Smooth muscle cell (in vitro differentiated cells): ENCODE data around the gene TRIM66. TPM values are rescaled to one million over a fixed set of nuclear protein-coding genes. Genes with fewer than 3 reads are reported as not detected.
A peak's percentile ranks its signal among the peaks of the same experiment; 100 is the strongest.

Source experiments
- DNase-seq: peaks from one replicate; lab custom pipeline; 2025; ENCODE audit not compliant: unreplicated experiment; lab: John Stamatoyannopoulos, UW
- H2AFZ ChIP-seq: fragments of 200-600 bp; sonication (generic); 2 replicates; pipeline ENCODE4 v1.6.0; 2016; ENCODE audit warnings: antibody characterized with exemption, low read depth, mild to moderate bottlenecking
- H3F3A ChIP-seq: fragments of 200-600 bp; sonication (generic); 2 replicates; pipeline ENCODE4 v1.6.0; 2017; ENCODE audit warnings: antibody characterized with exemption, low read depth
- H3K27ac ChIP-seq: fragments of 200-600 bp; sonication (generic); 2 replicates; pipeline ENCODE4 v1.5.1; 2016; ENCODE audit warnings: low read depth, mild to moderate bottlenecking
- H3K27me3 ChIP-seq: fragments of 200-600 bp; sonication (generic); 2 replicates; pipeline ENCODE4 v1.6.1; 2016; ENCODE audit warnings: low read depth, mild to moderate bottlenecking
- H3K36me3 ChIP-seq: fragments of 200-600 bp; sonication (generic); 2 replicates; pipeline ENCODE4 v1.5.1; 2016; ENCODE audit warnings: low read depth
- H3K4me1 ChIP-seq: fragments of 200-600 bp; sonication (generic); 2 replicates; pipeline ENCODE4 v1.5.1; 2016; ENCODE audit warnings: low read depth
- H3K4me2 ChIP-seq: fragments of 200-600 bp; sonication (generic); 2 replicates; pipeline ENCODE4 v1.6.0; 2016; ENCODE audit warnings: mild to moderate bottlenecking
- H3K4me3 ChIP-seq: fragments of 200-600 bp; sonication (generic); 2 replicates; pipeline ENCODE4 v1.5.1; 2016; ENCODE audit warnings: mild to moderate bottlenecking
- H3K79me2 ChIP-seq: fragments of 200-600 bp; sonication (generic); 2 replicates; pipeline ENCODE4 v1.6.0; 2016; ENCODE audit warnings: low read depth, mild to moderate bottlenecking
- H3K9ac ChIP-seq: fragments of 200-600 bp; sonication (generic); 2 replicates; pipeline ENCODE4 v1.6.0; 2016; ENCODE audit warnings: low read depth
- H3K9me3 ChIP-seq: fragments of 200-600 bp; sonication (generic); replicated peaks from 2 replicates; pipeline ENCODE4 v1.5.1; 2016; ENCODE audit warnings: low read depth
- H4K20me1 ChIP-seq: fragments of 200-600 bp; sonication (generic); 2 replicates; pipeline ENCODE4 v1.6.0; 2016; ENCODE audit warnings: low read depth
- CTCF ChIP-seq: fragments of 200-600 bp; sonication (generic); IDR thresholded peaks from 2 replicates; pipeline ENCODE4 v1.5.1; 2017; ENCODE audit warnings: borderline replicate concordance, mild to moderate bottlenecking, antibody characterized with exemption; ENCODE audit not compliant: insufficient read depth, poor library complexity, severe bottlenecking
- WGBS: methylation state at CpG from one replicate; pipeline ENCODE4 v1.1.7; 2016; ENCODE audit warnings: low lambda C conversion rate; 5-methylcytosine and 5-hydroxymethylcytosine counted together
- polyA plus RNA-seq: library from polyadenylated mRNA; unstranded; fragments of >200 nt; fragmentation: Nextera tagmentation; extraction: Ambion mirVana; gene quantifications from 2 replicates; pipeline ENCODE4 v1.2.1, GENCODE V29; 2016
- total RNA-seq: library from RNA; depleted of rRNA; stranded (reverse); fragments of >200 nt; gene quantifications from 2 replicates; pipeline ENCODE4 v1.2.3, GENCODE V29; 2014

TRIM66 gene
- total and polyA plus RNA-seq, 2 experiments from 2014 or later = 0.24 to 5.8 TPM

GRCh38 chr11:8720868-8721608, 38.6 kb upstream of the TRIM66 start:
- Histone ChIP-seq H3K4me3 (no peak overlapping the region), H3K36me3 (peaks cover 4% of the 10 kb centered on the region), H3K79me2 (peaks cover 14% of the 10 kb centered on the region), H3K9me3 (no peaks in the 10 kb centered on the region), H3K27ac (peak overlapping the region; percentile 98), H2AFZ (no peak overlapping the region), H3K9ac (peak overlapping the region; percentile 15), H3K27me3 (no peaks in the 10 kb centered on the region), H3F3A (peaks cover 46% of the 10 kb centered on the region), H3K4me1 (peaks cover 50% of the 10 kb centered on the region), H3K4me2 (peak overlapping the region; percentile 19), H4K20me1 (peaks cover 23% of the 10 kb centered on the region)
- TF ChIP-seq CTCF = no peak
- WGBS = 26% methylated on average over 4 of the region's 5 CpGs
- DNase-seq = no peak

- H3F3A ChIP-seq = peaks cover 46% of the 10 kb centered on the region
- H3K27me3 ChIP-seq = no peaks in the 10 kb centered on the region
- peaks cover 50% of the 10 kb centered on the region for H3K4me1 ChIP-seq
- H3K36me3 ChIP-seq = no peaks in the 10 kb centered on the region
- WGBS = 18% methylated on average over 3 of the region's 3 CpGs
- H3K27ac ChIP-seq = peak overlapping the region; percentile 98
- no peak overlapping the region for H3K4me3 ChIP-seq
- H3K9ac ChIP-seq = peak overlapping the region; percentile 50
- H4K20me1 ChIP-seq = peaks cover 17% of the 10 kb centered on the region
- no peak for TF ChIP-seq CTCF
- H3K9me3 ChIP-seq = no peaks in the 10 kb centered on the region
- peaks cover 13% of the 10 kb centered on the region for H3K79me2 ChIP-seq
- H3K4me2 ChIP-seq = peak overlapping the region; percentile 19
- no peak for DNase-seq
- H2AFZ ChIP-seq = no peak overlapping the region
Measured at GRCh38 chr11:8720352-8720751, 37.9 kb upstream of the TRIM66 start.

- Histone ChIP-seq H3K4me3 (no peak overlapping the region), H3K27ac (peak overlapping the region; percentile 98), H3K9me3 (no peaks in the 10 kb centered on the region), H4K20me1 (peaks cover 19% of the 10 kb centered on the region), H3K9ac (peak overlapping the region; percentile 50), H3K27me3 (no peaks in the 10 kb centered on the region), H3K79me2 (peaks cover 16% of the 10 kb centered on the region), H3K36me3 (no peaks in the 10 kb centered on the region), H3K4me1 (peaks cover 50% of the 10 kb centered on the region), H2AFZ (no peak overlapping the region), H3K4me2 (peak overlapping the region; percentile 19), H3F3A (peaks cover 43% of the 10 kb centered on the region)
- no peak for TF ChIP-seq CTCF
- 28% methylated on average over 3 of the region's 3 CpGs for WGBS
- no peak for DNase-seq
Measured at GRCh38 chr11:8719721-8720120, 37.3 kb upstream of the TRIM66 start.
